K562 (cell line): ENCODE results near the gene PCOLCE2. TPM values are rescaled to one million over a fixed set of nuclear protein-coding genes. Genes with fewer than 3 reads are reported as not detected.

Experiments used
- ATAC-seq: fragments of 200-7000 bp; cut with Tn5 transposase; 3 replicates; pipeline ENCODE4 v1.9.1; 2020; ENCODE audit warnings: moderate library complexity
- BruUV-seq: library from RNA; stranded (reverse); fragments of 400-500 nt; replicated peaks from 2 replicates; lab custom pipeline; 2021; lab: Mats Ljungman, UMichigan
- CTCF ChIA-PET: fragments of 300-600 bp; formaldehyde crosslinking; extraction: SDS; loops from one replicate; lab custom pipeline; 2021; ENCODE audit warnings: low intra/inter-chr PET ratio; lab: Yijun Ruan, JAX
- POLR2A ChIA-PET: fragments of 300-600, 350-650 bp; sonication (Branson Sonifier 250); formaldehyde crosslinking; extraction: SDS; loops from one replicate; lab custom pipeline; 2021; ENCODE audit warnings: antibody characterized with exemption, inconsistent platforms; lab: Yijun Ruan, JAX
- DNase-seq, 4 experiments: peaks; one replicate each; pipeline versions ENCODE4 v3.0.0 to v3.0.0-alpha.2; 2011 to 2018; ENCODE audit warnings: low spot score in 3 of 4, mixed read lengths in 3 of 4; ENCODE audit errors: extremely low read depth in 1 of 4
- FAIRE-seq: peaks from 2 replicates; lab custom pipeline; 2011; peaks lifted over from hg19 to GRCh38; lab: Jason Lieb, UNC
- H2AFZ ChIP-seq: 2 replicates; pipeline ENCODE4 v1.6.0; 2011; ENCODE audit warnings: low read depth, low read length, control low read depth, inconsistent platforms
- H3K27ac ChIP-seq: fragments of 200-600 bp; 3 replicates; pipeline ENCODE4 v1.8.0; 2011; ENCODE audit warnings: low read depth, mild to moderate bottlenecking, control low read depth, inconsistent platforms, low read length, moderate library complexity, mixed read lengths; ENCODE audit errors: extremely low read depth
- H3K27me3 ChIP-seq, 2 experiments: fragments of 300-600 bp in 1 of 2; 2 replicates in 1 of 2; 3 replicates in 1 of 2; pipeline versions ENCODE4 v1.6.0 to v1.8.0; 2011; ENCODE audit warnings: inconsistent platforms in 2 of 2, low read length in 2 of 2, mild to moderate bottlenecking in 1 of 2, mixed read lengths in 1 of 2, moderate library complexity in 1 of 2; ENCODE audit not compliant: control insufficient read depth in 2 of 2, insufficient read depth in 2 of 2
- H3K36me3 ChIP-seq: fragments of 300-600 bp; 3 replicates; pipeline ENCODE4 v1.8.0; 2011; ENCODE audit warnings: mild to moderate bottlenecking, low read length, inconsistent platforms; ENCODE audit not compliant: control insufficient read depth, insufficient read depth
- H3K4me1 ChIP-seq, 2 experiments: fragments of 200-600 bp in 1 of 2; replicated peaks in 1 of 2; 2 replicates in 1 of 2; 3 replicates in 1 of 2; pipeline versions ENCODE4 v1.5.1 to v1.8.0; 2011; ENCODE audit warnings: inconsistent platforms in 2 of 2, low read length in 2 of 2, mild to moderate bottlenecking in 1 of 2, mixed read lengths in 1 of 2, moderate library complexity in 1 of 2; ENCODE audit not compliant: control insufficient read depth in 2 of 2, insufficient read depth in 2 of 2
- H3K4me2 ChIP-seq: 2 replicates; pipeline ENCODE4 v1.6.1; 2011; ENCODE audit warnings: low read length, control low read depth, inconsistent platforms, mixed read lengths; ENCODE audit not compliant: insufficient read depth
- H3K4me3 ChIP-seq: fragments of 200-600 bp; sonication (generic), shearing (Covaris generic); 2 replicates; pipeline ENCODE4 v1.5.1; 2016; ENCODE audit warnings: control low read depth, inconsistent platforms
- H3K79me2 ChIP-seq: fragments of 200-600 bp; 3 replicates; pipeline ENCODE4 v1.8.0; 2011; ENCODE audit warnings: low read length, inconsistent platforms; ENCODE audit not compliant: control insufficient read depth, insufficient read depth
- H3K9ac ChIP-seq, 2 experiments: 2 replicates each; pipeline versions ENCODE4 v1.6.0 to v1.6.1; 2011; ENCODE audit warnings: low read depth in 2 of 2, low read length in 2 of 2, control low read depth in 1 of 2, inconsistent platforms in 1 of 2, mild to moderate bottlenecking in 1 of 2, mixed read lengths in 1 of 2; ENCODE audit not compliant: insufficient read depth in 1 of 2
- H3K9me1 ChIP-seq: one replicate; pipeline ENCODE4 v1.6.0; 2011; ENCODE audit warnings: inconsistent platforms, mild to moderate bottlenecking, low read length, moderate library complexity; ENCODE audit not compliant: control insufficient read depth, insufficient read depth
- H3K9me3 ChIP-seq: replicated peaks from 2 replicates; pipeline ENCODE4 v1.5.1; 2011; ENCODE audit warnings: low read depth, low read length, inconsistent platforms; ENCODE audit not compliant: control insufficient read depth, insufficient read depth
- H4K20me1 ChIP-seq: replicated peaks from 2 replicates; pipeline ENCODE4 v1.6.1; 2011; ENCODE audit warnings: low read length, inconsistent platforms, mixed read lengths; ENCODE audit not compliant: control insufficient read depth, insufficient read depth
- ETV6 ChIP-seq, 3 experiments: fragments of 150-350 bp in 1 of 3; sonication (generic) in 1 of 3; formaldehyde crosslinking in 1 of 3; IDR thresholded peaks; 2 replicates each; pipeline versions ENCODE4 v1.6.1 to v1.8.0; 2014 to 2022; ENCODE audit warnings: borderline replicate concordance in 2 of 3, low read depth in 2 of 3, antibody characterized with exemption in 1 of 3, low read length in 1 of 3, mild to moderate bottlenecking in 1 of 3, missing genetic modification reagents in 1 of 3
- GATA2 ChIP-seq: sonication (generic); formaldehyde crosslinking; IDR thresholded peaks from 2 replicates; pipeline ENCODE4 v1.4.0; 2020; ENCODE audit warnings: mild to moderate bottlenecking, missing genetic modification reagents
- HOXB6 ChIP-seq: fragments of 250-450 bp; sonication (Bioruptor Pico); IDR thresholded peaks from 2 replicates; pipeline ENCODE4 v1.5.1; 2022; ENCODE audit warnings: mild to moderate bottlenecking, borderline replicate concordance
- MTA3 ChIP-seq: fragments of 450-650 bp; formaldehyde crosslinking; IDR thresholded peaks from 2 replicates; pipeline ENCODE4 v1.6.1; 2017; ENCODE audit warnings: mild to moderate bottlenecking, borderline replicate concordance
- TCF7 ChIP-seq: sonication (generic); IDR thresholded peaks from 2 replicates; pipeline ENCODE4 v1.6.1; 2016; ENCODE audit warnings: antibody characterized with exemption, borderline replicate concordance
- ZNF695 ChIP-seq: fragments of 450-650 bp; formaldehyde crosslinking; IDR thresholded peaks from 2 replicates; pipeline ENCODE4 v1.4.0; 2020; ENCODE audit warnings: mild to moderate bottlenecking, moderate library complexity
- WGBS: fragments of 100-300 bp; shearing (Covaris generic); methylation state at CpG from one replicate; pipeline ENCODE4 v1.1.6; 2016; ENCODE audit warnings: low coverage, mixed read lengths; ENCODE audit not compliant: insufficient coverage; ENCODE audit errors: missing lambda C conversion rate; 5-methylcytosine and 5-hydroxymethylcytosine counted together
- in situ Hi-C: fragments of 300-500 bp; cut with MboI; formaldehyde crosslinking; loops from 4 replicates; pipeline ENCODE4 v1.15.0; 2018; ENCODE audit warnings: inconsistent platforms, mixed read lengths
- intact Hi-C: fragments of 100-400 bp; cut with micrococcal nuclease; formaldehyde crosslinking; loops from 2 replicates; pipeline ENCODE4 v1.14.2; 2022
- polyA plus RNA-seq, 8 experiments: library from polyadenylated mRNA; depleted of rRNA in 4 of 8; stranded (reverse) in 5 of 8; unstranded in 3 of 8; fragments of >200 nt; fragmentation: Nextera tagmentation in 2 of 8; fragmentation: Illumina TruSeq in 1 of 8; extraction: Ambion mirVana in 2 of 8; extraction: Trizol in 1 of 8; gene quantifications; 2 replicates each; pipeline versions ENCODE4 v1.2.1 to v1.2.3, GENCODE V29; 2011 to 2014; ENCODE audit warnings: inconsistent platforms in 1 of 8, missing spikeins in 1 of 8
- total RNA-seq, 7 experiments: library from RNA; depleted of rRNA in 6 of 7; stranded (reverse); fragments of >200 nt in 6 of 7; fragmentation: Illumina TruSeq in 2 of 7; extraction: Trizol in 2 of 7; gene quantifications; 2 replicates each; pipeline versions ENCODE4 v1.2.1 to v1.2.3, GENCODE V29; 2011 to 2021; ENCODE audit warnings: low replicate concordance in 1 of 7

Gene PCOLCE2
- total and polyA plus RNA-seq, 9 of the 15 experiments (the other 6 are each of a cell fraction or from before 2014, with no cell fraction given): 0.18 to 1.2 (median 0.65) TPM

DNA sequence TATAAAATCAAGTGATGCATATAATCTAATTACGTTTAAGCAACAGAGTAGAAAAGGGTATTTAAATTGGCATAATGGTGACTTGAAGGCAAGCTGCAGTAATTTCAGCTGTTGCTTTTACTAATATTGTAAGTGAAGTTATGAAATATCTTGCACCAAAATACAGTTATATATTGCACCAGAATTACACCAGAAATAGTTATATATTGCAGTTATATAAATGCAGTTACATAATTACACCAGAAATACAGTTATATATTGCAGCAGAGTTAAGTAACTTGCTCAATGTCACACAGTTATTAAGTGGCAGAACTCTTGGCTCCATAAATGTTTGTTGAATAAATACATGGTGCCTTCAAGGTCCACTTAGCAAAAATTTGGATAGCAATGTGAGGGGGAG lies 51.4 kb downstream of the PCOLCE2 start:
- H3K27me3 ChIP-seq: no peaks in the 10 kb centered on the region
- H2AFZ ChIP-seq: no peak overlapping the region
- 56% methylated on average over 1 of the region's 1 CpG for whole genome bisulfite sequencing
- no peak overlapping the region for H3K4me3 ChIP-seq
- TF ChIP-seq GATA2 (CRISPR knock-in tag) (no peak), HOXB6 (CRISPR knock-in tag) (no peak), TCF7 (no peak), MTA3 (no peak), ETV6 (IDR thresholded peaks at IDR 0.05; ENCODE audit: borderline replicate concordance in 1 of 2, low read depth in 2 of 2, low read length in 1 of 2) (no peak), ETV6 (CRISPR knock-in tag; IDR thresholded peaks at IDR 0.05; ENCODE audit: borderline replicate concordance) (no peak), ZNF695 (CRISPR knock-in tag) (no peak)
- TF ChIP-seq, all 486 proteins: peak for 0
- Histone ChIP-seq H3K79me2 (no peaks in the 10 kb centered on the region), H3K9me3 (peaks cover 3% of the 10 kb centered on the region), H3K36me3 (no peaks in the 10 kb centered on the region), H3K9me1 (no peaks in the 10 kb centered on the region), H4K20me1 (no peaks in the 10 kb centered on the region), H3K27ac (no peak overlapping the region), H3K4me1 (no peaks in the 10 kb centered on the region), H3K9ac (no peak overlapping the region), H3K4me2 (no peak overlapping the region)
- ChIA-PET CTCF (interaction anchor here (0.7 kb wide), 1 partner anchor 140 kb away, joined by 3 read pairs; no protein-coding TSS in a partner anchor), POLR2A (no interaction called here)
- no TSS peak for BruUV-seq
- in situ Hi-C loops (no loop called here), intact Hi-C loops (no loop called here)
- FAIRE-seq (no peak), DNase-seq (no peak), ATAC-seq (no peak)
